Activated gamma-delta T cell treated with anti-CD3 and anti-CD28 coated beads, Interleukin-2, amount 50 U/mL, for 16 hours (primary cell): ENCODE data around the gene RAET1G.
"Not testable (repeated sequence)": the region's sequence is repeated elsewhere in the genome, so short reads cannot be mapped to it uniquely, and the experiment has no call there.

Experiments
- DNase-seq: peaks from one replicate; pipeline ENCODE4 v3.0.0-alpha.2; 2020; ENCODE audit warnings: low read depth

The RAET1G gene

GRCh38 chr6:149922642-149923326, at the start of gene RAET1G:
TSS of gene RAET1G (minus strand) at chr6:149923121. CDS start at chr6:149923010, 111 bp downstream.
- peak; percentile 62 for DNase-seq

DNA sequence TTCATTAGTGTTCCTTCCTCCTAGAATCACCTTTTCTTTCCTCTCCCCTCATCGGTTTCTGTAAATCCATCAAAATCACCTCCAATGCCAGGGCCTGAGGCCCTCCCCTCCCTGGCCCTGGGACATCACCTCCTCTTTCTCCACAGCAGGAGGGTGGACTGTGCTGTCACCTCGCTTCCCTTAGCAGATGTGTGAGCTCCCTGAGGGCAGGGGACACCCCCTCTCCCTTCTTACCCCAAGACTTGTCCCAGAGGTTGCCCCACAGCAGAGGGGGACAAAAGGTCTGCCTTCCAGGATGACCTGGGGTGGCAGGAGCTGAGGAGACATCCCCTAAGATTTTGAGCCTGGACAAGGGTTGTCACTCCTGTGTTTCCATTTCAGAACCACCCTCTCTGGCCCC, 46.7 kb upstream of the RAET1G start:
- no peak for DNase-seq

- not testable (repeated sequence) for DNase-seq
These were observed 46.0 kb upstream of the RAET1G start for GRCh38 chr6:149968909-149969308.

GRCh38 chr6:149967999-149968398, 45.1 kb upstream of the RAET1G start:
- DNase-seq = not testable (repeated sequence)

DNA sequence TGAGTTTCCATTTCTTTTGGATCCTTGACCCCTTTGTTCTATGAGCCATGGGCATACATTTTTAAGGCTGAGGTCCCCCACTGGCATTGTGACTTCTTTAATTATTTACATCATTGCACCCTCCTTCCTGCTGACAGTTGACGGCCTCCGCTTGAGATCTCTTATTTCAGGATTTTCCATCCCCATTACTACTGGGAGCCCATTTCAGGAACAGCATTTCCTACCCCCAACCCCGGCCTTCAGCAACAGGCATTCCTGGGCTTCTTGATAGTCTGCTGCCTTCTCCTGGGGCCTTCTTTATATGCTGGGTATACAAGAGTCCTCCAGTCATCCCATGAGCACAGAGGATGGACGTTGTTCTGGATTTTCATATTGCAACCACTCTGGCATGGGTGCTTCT, 44.7 kb upstream of the RAET1G start:
- no peak for DNase-seq

DNA sequence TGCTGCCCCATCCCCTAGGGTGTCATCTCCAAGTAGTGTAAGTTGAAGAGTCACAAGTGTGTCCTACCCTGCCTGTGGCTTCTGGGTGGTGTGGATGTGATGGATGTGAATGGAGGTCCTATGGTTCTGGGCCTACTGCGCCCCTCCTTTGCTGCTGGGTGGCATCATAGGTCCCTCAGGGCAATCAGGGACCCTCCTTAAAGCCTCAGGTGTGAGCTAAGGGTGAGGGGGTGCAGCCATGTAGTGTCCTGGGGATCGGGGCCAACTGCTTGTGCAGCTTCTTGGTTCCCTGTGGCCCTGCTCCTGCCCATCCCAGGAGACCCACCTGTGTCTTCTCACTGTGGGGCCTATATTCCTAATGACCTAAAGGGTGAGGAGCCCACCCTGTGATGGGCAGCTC, 43.4 kb upstream of the RAET1G start:
- DNase-seq = not testable (repeated sequence)

- no peak for DNase-seq
These were observed 42.5 kb upstream of the RAET1G start for GRCh38 chr6:149965194-149966020.

DNA sequence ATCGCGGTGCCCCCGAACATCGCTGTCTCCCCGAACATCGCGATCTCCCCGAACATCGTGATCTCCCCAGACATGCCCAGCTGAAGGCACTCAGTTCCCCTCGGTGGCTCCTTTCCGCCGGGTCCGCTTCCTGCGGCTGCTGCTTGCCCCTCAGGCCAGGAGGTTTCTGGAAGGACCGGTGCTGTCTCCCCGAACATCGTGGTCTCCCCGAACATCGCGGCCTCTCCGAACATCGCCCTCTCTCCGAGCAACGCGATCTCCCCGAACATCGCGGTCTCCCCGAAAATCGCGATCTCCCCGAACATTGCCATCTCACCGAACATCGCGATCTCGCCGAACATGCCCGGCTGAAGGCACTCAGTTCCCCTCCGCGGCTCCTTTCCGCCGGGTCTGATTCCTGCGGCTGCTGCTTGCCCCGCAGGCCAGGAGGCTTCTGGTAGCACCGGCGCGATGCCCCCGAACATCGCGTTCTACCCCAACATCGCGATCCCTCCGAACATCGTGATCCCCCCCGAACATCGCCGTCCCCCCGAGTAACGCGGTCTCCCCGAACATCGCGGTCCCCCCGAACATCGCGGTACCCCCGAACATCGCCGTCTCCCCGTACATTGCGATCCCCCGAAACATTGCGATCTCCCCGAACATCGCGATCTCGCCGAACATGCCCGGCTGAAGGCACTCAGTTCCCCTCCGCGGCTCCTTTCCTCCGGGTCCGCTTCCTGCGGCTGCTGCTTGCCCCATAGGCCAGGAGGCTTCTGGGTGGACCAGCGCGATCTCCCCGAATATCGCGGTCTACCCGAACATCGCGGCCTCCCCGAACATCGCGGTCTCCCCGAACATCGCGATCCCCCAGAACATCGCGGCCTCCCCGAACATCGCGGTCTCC, 41.6 kb upstream of the RAET1G start:
- no peak for DNase-seq

DNA sequence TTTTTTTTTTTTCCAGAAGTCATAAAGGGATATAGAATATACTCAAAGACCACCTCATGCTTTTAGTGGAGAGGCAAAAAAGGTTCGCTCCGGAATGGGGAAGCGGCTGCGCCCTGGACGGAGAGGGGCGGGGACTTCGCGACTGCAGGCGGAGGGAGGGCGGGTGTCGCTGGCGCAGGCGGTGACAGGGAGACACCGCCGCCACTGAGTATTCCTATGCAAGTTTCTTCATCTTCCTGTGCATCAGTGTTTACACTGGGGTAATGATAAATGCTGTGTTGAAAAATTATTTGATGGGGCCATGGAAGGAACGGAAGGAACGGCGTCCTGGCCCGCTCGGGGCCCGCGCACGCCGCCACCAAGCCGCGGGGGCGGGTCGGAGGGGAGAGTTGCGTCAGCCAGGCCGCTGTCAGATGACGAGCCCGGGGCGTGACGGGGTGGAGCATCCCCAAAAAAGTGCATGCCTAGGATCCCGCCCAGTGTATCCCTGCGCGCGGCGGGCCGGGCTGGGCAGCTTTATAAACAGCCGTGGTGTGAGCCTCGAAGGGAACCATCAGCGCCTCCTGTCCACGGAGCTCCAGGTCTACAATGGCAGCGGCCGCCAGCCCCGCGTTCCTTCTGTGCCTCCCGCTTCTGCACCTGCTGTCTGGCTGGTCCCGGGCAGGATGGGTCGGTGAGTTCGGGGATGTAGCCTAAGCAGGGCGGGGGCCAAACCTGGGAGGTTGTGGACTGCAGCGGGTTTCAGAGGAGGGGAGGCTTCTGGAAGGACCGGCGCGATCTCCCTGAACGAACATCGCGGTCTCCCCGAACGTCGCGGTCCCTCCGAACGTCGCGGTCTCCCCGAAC, 40.8 kb upstream of the RAET1G start, which contains the start of gene ULBP1:
Gene ULBP1 (plus strand): TSS at position 482 of the 846 bp plus-strand sequence. CDS start 107 bp downstream, at position 589.
- DNase-seq = peak; percentile 51

GRCh38 chr6:149963212-149963461, 40.2 kb upstream of the RAET1G start:
- DNase-seq = no peak

DNA sequence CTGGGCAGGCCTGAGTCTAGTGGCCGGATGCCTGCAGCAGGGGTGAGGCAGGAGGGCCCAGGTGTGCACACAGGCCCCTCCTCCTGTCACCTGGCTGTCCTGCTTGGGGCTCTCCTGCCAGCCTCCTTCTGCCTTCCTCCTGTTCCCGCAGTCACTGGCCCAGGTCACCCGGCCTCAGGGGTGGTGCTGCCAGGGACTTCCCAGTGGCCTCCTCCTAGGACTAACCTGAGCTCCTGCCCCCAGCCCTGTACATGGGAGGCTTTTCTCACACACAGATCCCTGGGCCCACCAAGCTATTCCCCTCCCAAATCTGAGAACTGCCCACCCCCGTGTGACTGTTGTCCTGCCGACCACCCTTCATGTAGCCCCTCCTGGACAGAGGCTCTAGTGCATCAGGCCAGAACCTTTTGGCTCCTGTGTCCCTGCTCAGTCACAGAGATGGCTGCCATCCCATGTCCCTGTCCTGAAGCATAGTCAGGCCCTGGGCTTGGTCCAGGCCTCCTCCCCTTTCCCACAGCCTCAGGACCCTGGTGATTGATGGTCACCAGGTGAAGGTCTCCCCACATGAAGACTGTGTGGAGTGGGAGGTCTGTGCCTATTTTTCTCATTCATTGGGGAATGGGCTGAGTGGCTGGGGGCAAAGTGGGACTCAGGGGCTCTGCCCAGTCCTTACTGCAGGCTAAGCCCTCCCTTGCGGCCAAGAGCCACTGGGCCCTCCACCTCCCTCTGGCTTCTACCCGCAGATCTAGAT, 39.7 kb upstream of the RAET1G start:
- no peak for DNase-seq

- DNase-seq = no peak
These were observed 39.0 kb upstream of the RAET1G start for GRCh38 chr6:149961728-149962425.

DNA sequence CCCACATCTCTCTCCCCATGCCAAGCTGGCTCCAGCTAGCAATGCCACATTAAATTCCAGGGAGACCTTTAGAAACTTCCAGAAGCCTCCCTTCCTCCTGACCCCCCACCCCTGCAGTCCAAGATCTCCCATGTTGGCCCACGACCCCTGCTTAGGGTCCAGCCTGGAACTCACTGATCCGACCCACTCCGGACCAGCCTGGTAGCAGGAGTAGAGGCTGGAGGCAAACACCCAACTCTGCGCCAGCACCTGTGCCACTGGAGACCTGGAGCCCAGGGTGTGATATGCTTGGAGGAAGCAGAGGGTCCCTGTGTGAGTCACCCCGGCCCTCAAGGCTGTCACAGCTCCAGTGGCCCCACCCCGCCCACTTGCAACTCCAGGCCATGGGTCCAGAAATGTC, 37.6 kb upstream of the RAET1G start:
- no peak for DNase-seq

- not testable (repeated sequence) for DNase-seq
These were observed 36.9 kb upstream of the RAET1G start for GRCh38 chr6:149959806-149960205.

GRCh38 chr6:149958124-149958523, 35.2 kb upstream of the RAET1G start:
- not testable (repeated sequence) for DNase-seq

DNA sequence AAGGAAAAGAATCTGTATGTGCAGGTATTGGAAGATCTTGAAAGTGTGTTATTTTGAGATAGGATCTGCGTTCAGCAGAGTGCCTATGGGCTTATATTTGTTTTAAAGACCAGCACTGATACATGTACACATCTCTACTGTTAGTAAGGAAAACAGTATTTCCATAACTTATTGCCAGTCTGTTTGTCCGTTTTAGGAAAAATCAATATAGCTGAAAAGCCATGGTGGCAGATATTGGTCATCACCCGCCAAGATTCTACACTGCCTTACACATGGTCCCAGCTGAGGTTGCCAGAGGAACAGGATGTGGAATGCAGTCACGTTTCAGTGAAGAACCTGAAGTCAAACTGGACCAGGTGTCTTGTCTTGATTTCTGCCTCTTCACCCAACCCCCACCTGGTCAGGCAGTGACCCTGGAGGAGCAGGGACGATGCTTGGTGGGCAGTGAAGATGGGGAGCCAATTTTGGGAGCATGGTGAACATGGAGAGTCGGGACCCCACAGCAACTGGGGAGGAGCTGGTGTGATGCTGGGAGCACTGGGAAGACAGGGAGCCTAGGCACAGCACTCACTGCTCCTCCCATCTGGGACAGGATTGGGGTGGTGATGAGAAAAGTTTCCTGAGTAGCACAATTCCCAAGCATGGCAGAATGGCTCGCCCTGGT, 32.9 kb upstream of the RAET1G start:
- DNase-seq = not testable (repeated sequence)

GRCh38 chr6:149954984-149955653, 32.2 kb upstream of the RAET1G start:
- DNase-seq = not testable (repeated sequence)

GRCh38 chr6:149954328-149954983, 31.5 kb upstream of the RAET1G start:
- not testable (repeated sequence) for DNase-seq
